Panc1 (cell line): ENCODE data around the gene NCAPG. TPM values are rescaled to one million over a fixed set of nuclear protein-coding genes. Genes with fewer than 3 reads are reported as not detected.
A peak's percentile ranks its signal among the peaks of the same experiment; 100 is the strongest.

Source experiments
- ATAC-seq: fragments of 200-7000 bp; cut with Tn5 transposase; 2 replicates; pipeline ENCODE4 v1.9.1; 2020; ENCODE audit warnings: mild to moderate bottlenecking, moderate library complexity
- BruUV-seq: library from RNA; stranded (reverse); fragments of 400-500 nt; replicated peaks from 2 replicates; lab custom pipeline; 2021; lab: Mats Ljungman, UMichigan
- CTCF ChIA-PET: fragments of 300-600 bp; sonication (Branson Sonifier 250); formaldehyde crosslinking; loops from one replicate; lab custom pipeline; 2022; ENCODE audit warnings: antibody characterized with exemption; lab: Charles Lee
- POLR2A ChIA-PET: fragments of 300-600 bp; sonication (Branson Sonifier 250); formaldehyde crosslinking; loops from one replicate; lab custom pipeline; 2022; ENCODE audit warnings: antibody characterized with exemption; lab: Charles Lee
- DNase-seq: peaks from one replicate; pipeline ENCODE4 v3.0.0-alpha.2; 2010; ENCODE audit warnings: low read depth, low spot score
- H3K27ac ChIP-seq: 2 replicates; pipeline ENCODE4 v1.5.1; 2011; ENCODE audit warnings: mild to moderate bottlenecking, low read length, inconsistent platforms
- H3K27me3 ChIP-seq: fragments of 200-500 bp; sonication (Bioruptor generic); 2 replicates; pipeline ENCODE4 v1.6.0; 2014; ENCODE audit warnings: low read length, inconsistent platforms; ENCODE audit not compliant: control insufficient read depth, insufficient read depth
- H3K36me3 ChIP-seq: fragments of 200-500 bp; sonication (Bioruptor generic); 2 replicates; pipeline ENCODE4 v1.5.1; 2014; ENCODE audit warnings: inconsistent platforms, mild to moderate bottlenecking, low read length, moderate library complexity; ENCODE audit not compliant: control insufficient read depth, insufficient read depth
- H3K4me1 ChIP-seq: 2 replicates; pipeline ENCODE4 v1.5.1; 2011; ENCODE audit warnings: inconsistent platforms, mild to moderate bottlenecking, low read length, moderate library complexity; ENCODE audit not compliant: control insufficient read depth, insufficient read depth
- H3K4me3 ChIP-seq, 2 experiments: 2 replicates each; pipeline ENCODE4 v1.5.1; 2011 to 2012; ENCODE audit warnings: low read depth in 2 of 2, low read length in 2 of 2, mild to moderate bottlenecking in 2 of 2, inconsistent platforms in 1 of 2, moderate library complexity in 1 of 2
- H3K9me3 ChIP-seq: fragments of 200-500 bp; sonication (Bioruptor generic); 2 replicates; pipeline ENCODE4 v1.5.1; 2014; ENCODE audit warnings: low read depth, mild to moderate bottlenecking, inconsistent platforms, low read length, moderate library complexity; ENCODE audit not compliant: control insufficient read depth, insufficient read depth
- POLR2AphosphoS5 ChIP-seq: IDR thresholded peaks from 2 replicates; pipeline ENCODE4 v1.6.1; 2012; ENCODE audit warnings: mild to moderate bottlenecking, low read depth, low read length, moderate library complexity
- SIN3A ChIP-seq: IDR thresholded peaks from 2 replicates; pipeline ENCODE4 v1.6.1; 2012; ENCODE audit warnings: low read depth, mild to moderate bottlenecking, low read length, moderate library complexity, borderline replicate concordance; ENCODE audit not compliant: insufficient read depth
- TCF7L2 ChIP-seq: IDR thresholded peaks from 2 replicates; pipeline ENCODE4 v1.6.1; 2011; ENCODE audit warnings: mild to moderate bottlenecking, low read depth, low read length, inconsistent platforms
- in situ Hi-C: cut with HindIII; loops from 2 replicates; pipeline ENCODE4 v1.10.0; 2016; ENCODE audit warnings: low sequenced_read_pairs, low pct_unique_long_range_greater_than_20kb
- intact Hi-C: fragments of 100-400 bp; cut with micrococcal nuclease; formaldehyde crosslinking; loops from one replicate; pipeline ENCODE4 v1.10.0; 2022; ENCODE audit not compliant: unreplicated experiment
- total RNA-seq: library from RNA; stranded (reverse); gene quantifications from one replicate; pipeline ENCODE4 v1.2.1, GENCODE V29; 2021; ENCODE audit not compliant: unreplicated experiment
- TF ChIP-seq, protein P1 (sequence below): fragments of 450-650 bp; IDR thresholded peaks from 2 replicates; pipeline ENCODE4 v1.5.1; 2017; ENCODE audit warnings: mild to moderate bottlenecking
- TF ChIP-seq, protein P2 (sequence below), 2 experiments: IDR thresholded peaks; 2 replicates each; pipeline ENCODE4 v1.6.1; 2011 to 2012; ENCODE audit warnings: low read depth in 2 of 2, control low read depth in 1 of 2, low read length in 1 of 2, mild to moderate bottlenecking in 1 of 2, moderate library complexity in 1 of 2; ENCODE audit not compliant: insufficient read depth in 1 of 2

Gene NCAPG
- total RNA-seq, 1 experiment from 2014 or later, result 31.0 TPM

DNA sequence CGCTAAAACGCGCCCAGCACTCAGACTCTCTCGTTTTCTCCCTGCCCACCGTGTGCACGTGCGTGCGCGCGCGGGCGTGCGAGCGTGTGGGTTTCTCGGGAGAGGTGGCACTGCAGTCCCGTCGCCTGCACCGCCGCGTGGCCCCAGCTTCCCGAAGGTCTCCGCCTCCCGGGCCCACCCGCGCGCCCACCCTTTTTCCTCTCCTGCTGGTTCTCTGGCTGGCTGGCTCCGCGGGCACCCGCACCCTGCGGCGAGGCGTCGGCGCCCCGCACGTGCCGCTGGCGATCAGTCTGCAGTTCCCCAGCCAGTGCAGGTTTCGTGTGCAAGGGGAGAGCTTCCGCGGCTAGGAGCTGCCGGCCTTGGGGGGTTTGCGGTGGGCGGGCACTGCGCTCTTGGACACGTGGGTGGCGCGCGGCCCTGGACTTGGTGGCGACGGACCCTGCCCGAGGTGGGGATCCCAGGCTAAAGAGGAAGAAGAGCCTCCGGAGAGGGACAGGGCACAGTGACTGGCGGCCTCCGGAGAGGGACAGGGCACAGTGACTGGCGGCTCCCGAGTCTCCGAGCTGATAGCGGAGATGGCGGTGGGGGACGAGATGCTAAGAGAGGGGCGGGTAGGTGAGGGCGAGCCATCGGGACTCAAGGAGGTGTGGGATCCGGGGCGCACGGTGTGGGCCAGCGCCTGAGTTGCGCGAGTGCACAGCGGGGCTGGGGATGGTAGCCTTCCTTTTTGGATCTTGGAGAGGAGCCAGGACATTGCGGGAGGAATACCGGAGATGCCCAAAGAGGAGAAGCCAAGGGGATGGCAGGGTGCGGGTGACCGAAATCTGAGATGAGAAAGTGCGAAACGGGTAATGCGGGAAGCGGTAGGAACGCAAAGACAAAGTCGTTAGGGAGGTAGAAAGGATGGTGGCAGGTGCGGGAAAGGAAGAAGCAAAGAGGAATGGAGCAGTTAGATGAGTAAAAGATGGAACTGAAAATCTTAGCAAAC is 29.2 kb upstream of the NCAPG start, which contains the start of gene FAM184B:
Gene FAM184B (minus strand): TSS at position 322 of the 988 bp plus-strand sequence. CDS start 322 bp downstream, outside the sequence.
- TF ChIP-seq, protein P1, sequence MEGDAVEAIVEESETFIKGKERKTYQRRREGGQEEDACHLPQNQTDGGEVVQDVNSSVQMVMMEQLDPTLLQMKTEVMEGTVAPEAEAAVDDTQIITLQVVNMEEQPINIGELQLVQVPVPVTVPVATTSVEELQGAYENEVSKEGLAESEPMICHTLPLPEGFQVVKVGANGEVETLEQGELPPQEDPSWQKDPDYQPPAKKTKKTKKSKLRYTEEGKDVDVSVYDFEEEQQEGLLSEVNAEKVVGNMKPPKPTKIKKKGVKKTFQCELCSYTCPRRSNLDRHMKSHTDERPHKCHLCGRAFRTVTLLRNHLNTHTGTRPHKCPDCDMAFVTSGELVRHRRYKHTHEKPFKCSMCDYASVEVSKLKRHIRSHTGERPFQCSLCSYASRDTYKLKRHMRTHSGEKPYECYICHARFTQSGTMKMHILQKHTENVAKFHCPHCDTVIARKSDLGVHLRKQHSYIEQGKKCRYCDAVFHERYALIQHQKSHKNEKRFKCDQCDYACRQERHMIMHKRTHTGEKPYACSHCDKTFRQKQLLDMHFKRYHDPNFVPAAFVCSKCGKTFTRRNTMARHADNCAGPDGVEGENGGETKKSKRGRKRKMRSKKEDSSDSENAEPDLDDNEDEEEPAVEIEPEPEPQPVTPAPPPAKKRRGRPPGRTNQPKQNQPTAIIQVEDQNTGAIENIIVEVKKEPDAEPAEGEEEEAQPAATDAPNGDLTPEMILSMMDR, result no peak
- TF ChIP-seq TCF7L2 (no peak), POLR2AphosphoS5 (no peak), SIN3A (no peak)
- TF ChIP-seq, protein P2, sequence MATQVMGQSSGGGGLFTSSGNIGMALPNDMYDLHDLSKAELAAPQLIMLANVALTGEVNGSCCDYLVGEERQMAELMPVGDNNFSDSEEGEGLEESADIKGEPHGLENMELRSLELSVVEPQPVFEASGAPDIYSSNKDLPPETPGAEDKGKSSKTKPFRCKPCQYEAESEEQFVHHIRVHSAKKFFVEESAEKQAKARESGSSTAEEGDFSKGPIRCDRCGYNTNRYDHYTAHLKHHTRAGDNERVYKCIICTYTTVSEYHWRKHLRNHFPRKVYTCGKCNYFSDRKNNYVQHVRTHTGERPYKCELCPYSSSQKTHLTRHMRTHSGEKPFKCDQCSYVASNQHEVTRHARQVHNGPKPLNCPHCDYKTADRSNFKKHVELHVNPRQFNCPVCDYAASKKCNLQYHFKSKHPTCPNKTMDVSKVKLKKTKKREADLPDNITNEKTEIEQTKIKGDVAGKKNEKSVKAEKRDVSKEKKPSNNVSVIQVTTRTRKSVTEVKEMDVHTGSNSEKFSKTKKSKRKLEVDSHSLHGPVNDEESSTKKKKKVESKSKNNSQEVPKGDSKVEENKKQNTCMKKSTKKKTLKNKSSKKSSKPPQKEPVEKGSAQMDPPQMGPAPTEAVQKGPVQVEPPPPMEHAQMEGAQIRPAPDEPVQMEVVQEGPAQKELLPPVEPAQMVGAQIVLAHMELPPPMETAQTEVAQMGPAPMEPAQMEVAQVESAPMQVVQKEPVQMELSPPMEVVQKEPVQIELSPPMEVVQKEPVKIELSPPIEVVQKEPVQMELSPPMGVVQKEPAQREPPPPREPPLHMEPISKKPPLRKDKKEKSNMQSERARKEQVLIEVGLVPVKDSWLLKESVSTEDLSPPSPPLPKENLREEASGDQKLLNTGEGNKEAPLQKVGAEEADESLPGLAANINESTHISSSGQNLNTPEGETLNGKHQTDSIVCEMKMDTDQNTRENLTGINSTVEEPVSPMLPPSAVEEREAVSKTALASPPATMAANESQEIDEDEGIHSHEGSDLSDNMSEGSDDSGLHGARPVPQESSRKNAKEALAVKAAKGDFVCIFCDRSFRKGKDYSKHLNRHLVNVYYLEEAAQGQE (IDR thresholded peaks at IDR 0.05; ENCODE audit: insufficient read depth in 1 of 2, low read depth in 2 of 2, low read length in 1 of 2), result no peak
- peak; percentile 66 for ATAC-seq
- Histone ChIP-seq H3K36me3 (no peaks in the 10 kb centered on the region), H3K4me3 (peak within 1 kb of the TSS; percentile 28 to 43), H3K9me3 (no peaks in the 10 kb centered on the region), H3K27ac (no peak within 1 kb of the TSS), H3K27me3 (peaks cover 6% of the 10 kb centered on the region), H3K4me1 (no peaks in the 10 kb centered on the region)
- POLR2A ChIA-PET, result interaction anchor here (0.7 kb wide), 1 partner anchor 16 kb away, joined by 3 read pairs; no protein-coding TSS in a partner anchor
- intact Hi-C loops, result no loop called here
- no peak for DNase-seq
- BruUV-seq, result no TSS peak
- CTCF ChIA-PET, result no interaction called here
- in situ Hi-C loops, result no loop called here

DNA sequence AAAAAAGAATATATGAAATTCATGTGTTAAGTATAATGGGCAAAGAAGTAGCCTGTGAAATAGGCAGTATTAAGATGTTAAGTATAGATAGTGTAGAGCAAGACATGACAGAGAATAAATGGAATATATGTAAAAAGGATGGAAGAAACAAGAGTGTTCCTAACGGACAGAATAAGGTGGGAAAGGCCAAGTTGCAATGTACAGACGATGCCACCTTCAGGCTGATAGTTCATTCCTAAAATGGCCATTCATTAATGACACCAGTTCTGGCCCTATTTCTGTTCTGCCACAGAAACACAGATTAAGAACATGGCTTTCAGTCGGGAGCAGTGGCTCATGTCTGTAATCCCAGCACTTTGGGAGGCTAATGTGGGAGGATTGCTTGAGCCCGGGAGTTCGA is 24.9 kb upstream of the NCAPG start:
- intact Hi-C loops, result no loop called here
- no peaks in the 10 kb centered on the region for H3K4me1 ChIP-seq
- no peaks in the 10 kb centered on the region for H3K27me3 ChIP-seq
- no peak for DNase-seq
- POLR2A ChIA-PET, result no interaction called here
- H3K4me3 ChIP-seq, result no peak overlapping the region
- CTCF ChIA-PET, result interaction anchor here (0.6 kb wide), 1 partner anchor 237 kb away, joined by 4 read pairs; no protein-coding TSS in a partner anchor
- ATAC-seq, result no peak; the same call in 1 of the 2 replicates
- in situ Hi-C loops, result no loop called here
- TF ChIP-seq SIN3A, result no peak
- TF ChIP-seq, protein P1, result peak; percentile 33; the same call in 1 of the 2 replicates
- H3K27ac ChIP-seq, result no peak overlapping the region
- H3K9me3 ChIP-seq, result no peaks in the 10 kb centered on the region
- H3K36me3 ChIP-seq, result no peaks in the 10 kb centered on the region
- BruUV-seq, result no TSS peak
